Neutrophil (primary cell): Measurements from ENCODE around the gene TMED8.
"Not testable (repeated sequence)": the region's sequence is repeated elsewhere in the genome, so short reads cannot be mapped to it uniquely, and the experiment has no call there.

Source experiments
- H3K27ac ChIP-seq: fragments of 200-600 bp; sonication (generic); 2 replicates; pipeline ENCODE4 v1.5.1; 2016; ENCODE audit warnings: mild to moderate bottlenecking, moderate library complexity
- H3K27me3 ChIP-seq: fragments of 200-600 bp; sonication (generic); 2 replicates; pipeline ENCODE4 v1.6.0; 2016; ENCODE audit warnings: mild to moderate bottlenecking
- H3K36me3 ChIP-seq: fragments of 200-600 bp; sonication (generic); 2 replicates; pipeline ENCODE4 v1.5.1; 2017
- H3K4me1 ChIP-seq, 2 experiments: fragments of 200-600 bp in 1 of 2; sonication (generic) in 1 of 2; 1 replicate in 1 of 2; 2 replicates in 1 of 2; pipeline versions ENCODE4 v1.5.1 to v1.6.1; 2013 to 2016; ENCODE audit warnings: low read depth in 1 of 2, low read length in 1 of 2, mild to moderate bottlenecking in 1 of 2, moderate library complexity in 1 of 2; ENCODE audit not compliant: control insufficient read depth in 1 of 2, insufficient read depth in 1 of 2
- H3K4me3 ChIP-seq, 2 experiments: fragments of 200-600 bp in 1 of 2; sonication (generic) in 1 of 2; 1 replicate in 1 of 2; 2 replicates in 1 of 2; pipeline ENCODE4 v1.5.1; 2013 to 2016; ENCODE audit warnings: low read depth in 1 of 2, low read length in 1 of 2, mild to moderate bottlenecking in 1 of 2, moderate library complexity in 1 of 2
- H3K9me3 ChIP-seq: fragments of 200-600 bp; sonication (generic); 2 replicates; pipeline ENCODE4 v1.5.1; 2016
- TF ChIP-seq, protein P1 (sequence below): fragments of 200-600 bp; sonication (generic); IDR thresholded peaks from 2 replicates; pipeline ENCODE4 v1.5.1; 2016; ENCODE audit warnings: antibody characterized with exemption

The TMED8 gene

GRCh38 chr14:77338302-77338701 lies 38.6 kb downstream of the TMED8 start:
- Histone ChIP-seq H3K36me3 (peaks cover 44% of the 10 kb centered on the region), H3K9me3 (no peaks in the 10 kb centered on the region), H3K4me3 (no peak overlapping the region), H3K27ac (no peak overlapping the region), H3K4me1 (no peaks in the 10 kb centered on the region), H3K27me3 (no peaks in the 10 kb centered on the region)
- TF ChIP-seq, protein P1, sequence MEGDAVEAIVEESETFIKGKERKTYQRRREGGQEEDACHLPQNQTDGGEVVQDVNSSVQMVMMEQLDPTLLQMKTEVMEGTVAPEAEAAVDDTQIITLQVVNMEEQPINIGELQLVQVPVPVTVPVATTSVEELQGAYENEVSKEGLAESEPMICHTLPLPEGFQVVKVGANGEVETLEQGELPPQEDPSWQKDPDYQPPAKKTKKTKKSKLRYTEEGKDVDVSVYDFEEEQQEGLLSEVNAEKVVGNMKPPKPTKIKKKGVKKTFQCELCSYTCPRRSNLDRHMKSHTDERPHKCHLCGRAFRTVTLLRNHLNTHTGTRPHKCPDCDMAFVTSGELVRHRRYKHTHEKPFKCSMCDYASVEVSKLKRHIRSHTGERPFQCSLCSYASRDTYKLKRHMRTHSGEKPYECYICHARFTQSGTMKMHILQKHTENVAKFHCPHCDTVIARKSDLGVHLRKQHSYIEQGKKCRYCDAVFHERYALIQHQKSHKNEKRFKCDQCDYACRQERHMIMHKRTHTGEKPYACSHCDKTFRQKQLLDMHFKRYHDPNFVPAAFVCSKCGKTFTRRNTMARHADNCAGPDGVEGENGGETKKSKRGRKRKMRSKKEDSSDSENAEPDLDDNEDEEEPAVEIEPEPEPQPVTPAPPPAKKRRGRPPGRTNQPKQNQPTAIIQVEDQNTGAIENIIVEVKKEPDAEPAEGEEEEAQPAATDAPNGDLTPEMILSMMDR = no peak

- peaks cover 40% of the 10 kb centered on the region for H3K36me3 ChIP-seq
- H3K4me1 ChIP-seq = no peaks in the 10 kb centered on the region
- no peak overlapping the region for H3K27ac ChIP-seq
- no peaks in the 10 kb centered on the region for H3K27me3 ChIP-seq
- no peaks in the 10 kb centered on the region for H3K9me3 ChIP-seq
- TF ChIP-seq, protein P1 = no peak
- no peak overlapping the region for H3K4me3 ChIP-seq
Observed at GRCh38 chr14:77337880-77338279, 39.0 kb downstream of the TMED8 start.

- H3K9me3 ChIP-seq, H3K4me1 ChIP-seq, H3K27ac ChIP-seq, H3K4me3 ChIP-seq, H3K27me3 ChIP-seq: not testable (repeated sequence)
- peaks cover 33% of the 10 kb centered on the region for H3K36me3 ChIP-seq
Observed at GRCh38 chr14:77337255-77337654, 39.6 kb downstream of the TMED8 start.

- Histone ChIP-seq H3K4me3 (no peak overlapping the region), H3K36me3 (peaks cover 19% of the 10 kb centered on the region), H3K27ac (no peak overlapping the region), H3K27me3 (no peaks in the 10 kb centered on the region), H3K4me1 (no peaks in the 10 kb centered on the region), H3K9me3 (no peaks in the 10 kb centered on the region)
- TF ChIP-seq, protein P1 = no peak
Observed at GRCh38 chr14:77335576-77335975, 41.3 kb downstream of the TMED8 start.

- TF ChIP-seq, protein P1 = no peak
- Histone ChIP-seq H3K36me3 (no peaks in the 10 kb centered on the region), H3K27me3 (no peaks in the 10 kb centered on the region)
Observed at GRCh38 chr14:77329872-77330271, 47.0 kb downstream of the TMED8 start.

DNA sequence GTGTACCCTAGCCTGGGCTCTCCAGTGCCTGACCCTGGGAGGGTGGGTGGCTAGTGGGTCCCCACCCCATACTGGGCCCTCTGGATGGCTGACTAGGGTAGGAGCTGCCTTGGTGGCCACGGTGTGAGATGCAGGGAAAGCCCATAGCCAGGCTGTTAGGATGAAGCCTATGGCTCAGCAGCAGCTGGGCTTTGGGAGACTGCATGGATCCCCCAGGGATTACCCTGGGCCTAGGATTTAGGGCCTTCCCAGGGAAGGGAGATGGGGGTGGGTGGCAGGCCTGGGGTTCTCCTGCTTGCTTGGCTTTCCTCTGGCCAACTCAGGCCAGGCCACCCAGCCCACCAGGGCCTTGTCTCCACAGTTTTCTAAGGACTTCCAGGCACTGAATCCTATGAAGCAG lies 49.8 kb downstream of the TMED8 start:
- TF ChIP-seq, protein P1 = no peak
- H3K27ac ChIP-seq = no peak overlapping the region
- H3K27me3 ChIP-seq = no peaks in the 10 kb centered on the region
- no peaks in the 10 kb centered on the region for H3K9me3 ChIP-seq
- H3K4me1 ChIP-seq = peaks cover 7 to 8% of the 10 kb centered on the region in 2 experiments
- no peaks in the 10 kb centered on the region for H3K36me3 ChIP-seq
- no peak overlapping the region for H3K4me3 ChIP-seq

More at GRCh38 chr14:77329872-77330271, 47.0 kb downstream of the TMED8 start:
- no peaks in the 10 kb centered on the region for H3K4me1 ChIP-seq
- no peak overlapping the region for H3K4me3 ChIP-seq
- no peak overlapping the region for H3K27ac ChIP-seq
- H3K9me3 ChIP-seq = no peaks in the 10 kb centered on the region
